ENCODE results near the gene RFC3.

RFC3 gene

DNA sequence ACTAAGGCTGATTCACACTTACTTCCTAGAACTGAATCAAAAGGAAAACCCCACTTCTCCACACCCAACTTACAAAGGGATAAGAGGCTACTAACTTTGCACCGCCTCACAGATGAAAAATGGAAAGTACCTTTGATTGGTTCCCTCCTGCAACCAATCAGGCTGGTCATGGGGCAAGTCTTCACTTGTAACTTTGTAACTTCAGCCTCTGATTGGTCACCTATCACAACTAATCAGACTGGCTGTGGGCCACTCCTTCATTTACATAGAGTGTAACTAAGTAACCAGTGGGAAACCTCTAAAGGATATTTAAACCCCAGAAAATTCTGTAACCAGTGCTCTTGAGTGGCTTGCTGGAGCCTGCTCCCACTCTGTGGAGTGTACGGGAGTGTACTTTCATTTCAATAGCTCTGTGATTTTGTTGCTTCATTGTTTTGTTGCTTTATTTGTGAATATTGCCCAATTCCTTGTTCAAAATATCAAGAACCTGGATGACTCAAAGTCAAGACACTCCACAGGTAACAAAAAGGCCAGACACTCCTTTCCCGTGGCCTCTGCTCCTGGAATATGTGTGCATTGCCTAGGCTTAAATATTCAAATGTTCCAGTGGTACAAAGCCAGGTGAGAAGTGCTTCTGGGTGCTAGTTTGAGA is 50.5 kb downstream of the RFC3 start:
- TF ChIP-seq, protein P1, sequence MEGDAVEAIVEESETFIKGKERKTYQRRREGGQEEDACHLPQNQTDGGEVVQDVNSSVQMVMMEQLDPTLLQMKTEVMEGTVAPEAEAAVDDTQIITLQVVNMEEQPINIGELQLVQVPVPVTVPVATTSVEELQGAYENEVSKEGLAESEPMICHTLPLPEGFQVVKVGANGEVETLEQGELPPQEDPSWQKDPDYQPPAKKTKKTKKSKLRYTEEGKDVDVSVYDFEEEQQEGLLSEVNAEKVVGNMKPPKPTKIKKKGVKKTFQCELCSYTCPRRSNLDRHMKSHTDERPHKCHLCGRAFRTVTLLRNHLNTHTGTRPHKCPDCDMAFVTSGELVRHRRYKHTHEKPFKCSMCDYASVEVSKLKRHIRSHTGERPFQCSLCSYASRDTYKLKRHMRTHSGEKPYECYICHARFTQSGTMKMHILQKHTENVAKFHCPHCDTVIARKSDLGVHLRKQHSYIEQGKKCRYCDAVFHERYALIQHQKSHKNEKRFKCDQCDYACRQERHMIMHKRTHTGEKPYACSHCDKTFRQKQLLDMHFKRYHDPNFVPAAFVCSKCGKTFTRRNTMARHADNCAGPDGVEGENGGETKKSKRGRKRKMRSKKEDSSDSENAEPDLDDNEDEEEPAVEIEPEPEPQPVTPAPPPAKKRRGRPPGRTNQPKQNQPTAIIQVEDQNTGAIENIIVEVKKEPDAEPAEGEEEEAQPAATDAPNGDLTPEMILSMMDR (IDR thresholded peaks at IDR 0.05; ENCODE audit: low read depth, low read length): no peak

DNA sequence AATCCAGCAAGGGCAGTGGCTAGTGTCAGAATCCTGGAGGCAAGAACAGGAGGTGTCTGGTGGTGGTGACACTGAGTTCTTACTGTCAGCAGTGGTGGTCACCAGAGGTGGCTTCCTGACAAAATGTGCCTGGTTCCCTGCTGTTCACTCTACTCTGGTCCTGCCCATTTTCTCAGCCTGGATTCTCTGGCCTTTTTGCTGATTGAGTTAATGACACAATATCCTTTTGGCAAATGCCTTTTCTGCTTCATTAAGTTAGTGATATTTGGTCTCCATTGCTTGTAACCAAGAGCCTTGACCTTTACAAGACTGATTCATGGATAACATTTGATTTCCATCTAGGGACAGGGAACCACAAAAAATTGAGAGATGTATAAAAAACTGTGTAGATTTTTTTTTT is 51.1 kb downstream of the RFC3 start:
- DNase-seq (ENCODE audit: extremely low read depth, low read depth): no peak
- TF ChIP-seq, protein P1 (IDR thresholded peaks at IDR 0.05; ENCODE audit: low read depth, low read length): no peak

More for the DNA sequence above, 50.5 kb downstream of the RFC3 start:
- no peak for DNase-seq (ENCODE audit: extremely low read depth, low read depth)

DNA sequence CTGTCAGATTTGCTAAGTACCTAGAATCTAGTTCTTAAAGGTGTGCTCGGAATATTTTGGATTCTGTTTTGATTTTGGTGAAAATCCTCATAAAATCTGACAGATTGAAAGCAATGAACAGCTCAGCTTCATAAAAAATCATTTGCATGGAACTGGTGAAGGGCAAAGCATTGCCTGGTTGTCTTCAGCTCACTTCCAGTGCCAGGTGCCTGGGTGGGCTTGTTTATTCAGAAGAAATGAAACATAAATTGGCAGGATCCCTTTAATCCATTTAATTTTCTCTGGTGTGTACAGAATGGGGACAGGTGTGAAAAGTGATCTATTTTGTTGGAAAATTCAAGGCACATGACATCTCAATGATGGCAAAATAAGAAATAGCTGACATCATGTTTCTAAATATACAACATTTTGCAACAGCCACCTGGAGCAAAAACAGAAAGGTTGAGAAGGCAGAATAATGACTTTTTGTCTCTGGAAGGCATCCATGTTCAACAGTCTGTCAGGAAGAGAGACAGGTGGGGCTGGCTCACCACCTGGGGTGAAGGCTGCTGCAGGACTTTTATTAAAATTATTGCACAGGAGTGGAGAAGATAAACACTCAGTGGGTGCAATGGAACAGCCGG is 52.2 kb downstream of the RFC3 start:
- no peak for DNase-seq (ENCODE audit: extremely low read depth, low read depth)
- TF ChIP-seq, protein P1 (IDR thresholded peaks at IDR 0.05; ENCODE audit: low read depth, low read length): no peak

DNA sequence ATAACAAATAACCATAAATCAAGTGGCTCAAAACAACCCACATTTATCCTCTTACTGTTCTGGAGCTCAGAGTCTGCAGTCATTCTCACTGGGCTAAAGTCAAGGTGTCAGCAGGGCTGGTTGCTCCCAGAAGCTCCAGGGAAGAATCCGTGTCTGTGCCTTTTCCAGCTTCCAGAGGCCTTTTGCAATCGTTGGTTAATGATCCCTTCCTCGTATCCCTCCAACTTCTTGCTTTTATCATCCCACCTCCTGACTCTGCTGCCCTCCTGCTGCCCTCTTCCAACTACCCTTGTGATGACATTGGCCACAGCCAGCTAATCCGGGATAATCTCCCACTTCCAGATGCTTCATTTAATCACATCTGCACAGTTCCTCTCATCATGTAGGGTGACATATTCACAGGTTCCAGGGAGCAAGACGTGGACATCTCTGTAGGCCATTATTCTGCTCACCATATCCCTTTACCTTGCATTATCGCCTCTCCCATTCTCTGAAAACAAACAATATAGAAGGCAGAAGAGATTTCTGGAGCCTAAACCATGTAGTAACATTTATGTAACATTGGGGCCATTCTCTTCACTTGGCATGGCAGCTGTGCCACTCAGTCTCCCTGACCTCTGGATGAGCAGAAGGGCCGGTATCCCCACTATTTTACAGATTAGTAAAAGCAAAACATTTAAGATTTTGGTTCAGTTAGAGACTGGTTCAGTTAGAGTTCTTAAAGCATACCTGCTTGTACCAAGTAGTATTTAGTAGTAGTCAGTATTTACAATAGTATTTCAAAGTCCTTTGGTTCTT is 53.5 kb downstream of the RFC3 start:
- DNase-seq (ENCODE audit: extremely low read depth, low read depth): no peak

DNA sequence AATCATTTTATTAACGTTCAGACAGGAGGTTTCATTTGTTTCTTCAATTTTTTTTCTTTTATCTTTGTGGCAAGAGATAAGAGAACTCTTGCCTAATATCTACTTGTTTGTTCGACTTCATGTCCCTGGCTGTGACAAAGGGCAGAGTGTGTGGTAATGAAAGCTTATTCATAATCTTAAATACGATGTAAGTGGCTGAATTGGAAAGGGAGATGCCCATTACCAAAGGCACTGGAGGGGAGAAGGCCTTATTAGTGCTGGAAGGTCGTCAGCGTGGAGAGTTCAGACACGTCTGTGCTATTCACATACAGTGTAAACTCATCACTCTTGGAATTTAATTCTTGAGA is 54.0 kb downstream of the RFC3 start:
- TF ChIP-seq, protein P1 (IDR thresholded peaks at IDR 0.05; ENCODE audit: low read depth, low read length): no peak
- no peak for DNase-seq (ENCODE audit: extremely low read depth, low read depth)

More for the DNA sequence above, 53.5 kb downstream of the RFC3 start:
- TF ChIP-seq, protein P1 (IDR thresholded peaks at IDR 0.05; ENCODE audit: low read depth, low read length): no peak

DNA sequence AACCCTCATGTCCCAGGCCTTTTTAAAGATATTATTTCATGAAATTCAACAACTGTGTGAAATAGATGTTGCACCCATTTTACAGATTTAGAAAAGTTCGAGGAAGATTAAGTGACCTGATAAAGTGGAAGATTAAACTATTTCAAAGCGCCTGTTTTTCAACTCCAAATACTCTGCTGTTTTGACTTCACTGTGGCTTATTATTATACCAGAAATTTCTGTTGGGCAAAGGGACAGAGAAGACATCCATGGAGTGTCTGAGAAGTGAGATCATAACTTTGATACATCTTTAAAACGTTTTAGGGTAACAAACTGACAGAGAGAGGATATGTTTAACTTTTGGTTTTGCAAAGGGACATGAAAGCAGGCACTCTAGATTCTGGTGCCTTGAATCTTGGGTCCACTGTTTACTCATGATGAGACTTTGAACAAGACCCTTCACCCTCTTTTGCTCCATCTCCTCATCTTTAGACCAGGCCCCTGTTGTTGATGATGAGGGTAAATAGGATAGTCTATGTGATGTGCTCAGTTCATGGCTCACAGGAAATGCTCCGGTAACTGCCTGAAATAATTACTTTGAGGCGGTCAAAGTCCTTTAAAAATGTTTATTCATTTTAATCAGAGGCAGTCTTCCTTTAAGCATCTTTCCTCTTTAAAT is 55.4 kb downstream of the RFC3 start:
- no peak for DNase-seq (ENCODE audit: extremely low read depth, low read depth)
- TF ChIP-seq, protein P1 (IDR thresholded peaks at IDR 0.05; ENCODE audit: low read depth, low read length): no peak

Measured in AG09319 (cell line).